ENCODE measurements around the gene FHOD3. TPM values are rescaled to one million over a fixed set of nuclear protein-coding genes. Genes with fewer than 3 reads are reported as not detected.

Gene FHOD3
- total and polyA plus RNA-seq, 2 of the 8 experiments (the other 6 are each of a cell fraction or from before 2014, with no cell fraction given), result 9.7 to 10.5 TPM

- TF ChIP-seq RFX5 (IDR thresholded peaks at IDR 0.05; ENCODE audit: borderline replicate concordance, low read depth, low read length) (no peak), NRF1 (IDR thresholded peaks at IDR 0.05; ENCODE audit: low read depth, low read length) (no peak), RNF2 (IDR thresholded peaks at IDR 0.05; ENCODE audit: borderline replicate concordance, low read depth, low read length, missing control alignments, poor library complexity, severe bottlenecking) (no peak), SIX5 (IDR thresholded peaks at IDR 0.05; ENCODE audit: low read depth, low read length) (no peak)
These were observed 336.5 kb downstream of the FHOD3 start (continued) for GRCh38 chr18:36633961-36634412.
